Measurements from ENCODE around the gene PIP5K1A. TPM values are rescaled to one million over a fixed set of nuclear protein-coding genes. Genes with fewer than 3 reads are reported as not detected.

The PIP5K1A gene
- total RNA-seq, 1 donor from 2014 or later, result 41.8 TPM

GRCh38 chr1:151288502-151288901, 90.2 kb downstream of the PIP5K1A start:
- no peak for DNase-seq (ENCODE audit: low spot score)

GRCh38 chr1:151289080-151289935, 91.0 kb downstream of the PIP5K1A start:
- DNase-seq (ENCODE audit: low spot score), result no peak

- no peak for DNase-seq (ENCODE audit: low spot score)
Measured at GRCh38 chr1:151289991-151290708, 91.8 kb downstream of the PIP5K1A start.

DNA sequence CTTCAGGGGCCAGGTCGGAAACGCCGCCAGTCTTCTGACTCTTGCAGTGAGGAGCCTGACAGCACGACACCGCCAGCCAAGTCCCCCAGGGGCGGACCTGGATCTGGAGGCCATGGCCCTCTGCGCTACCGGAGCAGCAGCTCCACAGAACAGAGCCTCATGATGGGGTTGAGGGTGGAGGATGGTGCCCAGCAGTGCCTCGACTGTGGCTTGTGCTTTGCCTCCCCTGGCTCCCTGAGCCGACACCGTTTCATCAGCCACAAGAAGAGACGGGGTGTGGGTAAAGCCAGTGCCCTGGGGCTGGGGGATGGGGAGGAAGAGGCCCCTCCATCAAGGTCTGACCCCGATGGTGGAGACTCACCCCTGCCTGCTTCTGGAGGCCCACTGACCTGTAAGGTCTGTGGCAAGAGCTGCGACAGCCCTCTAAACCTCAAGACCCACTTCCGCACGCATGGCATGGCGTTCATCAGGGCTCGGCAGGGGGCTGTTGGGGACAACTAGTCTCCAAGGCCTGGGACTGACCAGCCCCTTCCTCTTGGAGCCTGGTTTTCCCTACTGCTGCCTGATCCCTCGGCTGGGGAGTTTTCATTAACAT, 92.5 kb downstream of the PIP5K1A start:
- no peak for DNase-seq (ENCODE audit: low spot score)

DNA sequence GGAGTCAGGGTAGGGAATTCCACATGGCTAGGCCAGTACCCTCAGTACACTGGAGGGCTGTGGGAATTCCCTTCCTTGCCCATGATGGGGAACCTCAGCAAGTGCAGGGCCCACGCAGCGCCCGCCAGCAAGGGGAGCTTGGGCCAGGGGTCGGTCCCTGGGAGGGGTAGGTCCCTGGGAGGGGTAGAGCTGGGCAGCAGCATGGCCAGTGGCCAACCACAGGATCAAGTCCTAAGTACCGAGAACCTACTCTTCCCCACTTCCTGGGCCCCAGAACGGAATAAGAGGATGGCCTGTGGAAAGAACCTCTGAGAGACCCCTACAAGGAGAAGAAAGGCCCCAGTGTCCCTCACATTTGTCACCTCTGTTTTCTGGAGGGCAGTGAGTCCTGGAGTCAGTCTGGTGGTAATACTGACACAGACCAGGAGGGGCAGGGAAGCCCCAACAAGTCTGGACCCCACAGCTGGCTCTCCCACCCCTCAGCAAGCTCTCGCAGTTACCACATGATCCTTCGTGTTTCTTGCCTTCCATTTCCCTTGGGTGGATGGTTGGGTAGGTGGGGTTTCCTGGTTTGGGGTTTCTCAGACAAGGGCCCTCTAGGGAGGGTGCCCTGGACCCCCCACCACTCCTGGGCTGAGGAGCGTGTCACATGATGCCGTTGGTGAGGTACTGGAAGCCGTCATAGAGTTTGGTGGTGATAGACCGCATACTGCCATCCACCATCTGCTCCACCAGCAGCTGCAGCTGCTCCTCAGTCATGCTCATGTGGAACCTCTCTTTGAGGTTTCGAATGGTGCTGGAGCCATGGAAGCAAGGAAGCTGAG, 94.1 kb downstream of the PIP5K1A start:
- DNase-seq (ENCODE audit: low spot score), result no peak

GRCh38 chr1:151293093-151293492, 94.7 kb downstream of the PIP5K1A start:
- no peak for DNase-seq (ENCODE audit: low spot score)

DNA sequence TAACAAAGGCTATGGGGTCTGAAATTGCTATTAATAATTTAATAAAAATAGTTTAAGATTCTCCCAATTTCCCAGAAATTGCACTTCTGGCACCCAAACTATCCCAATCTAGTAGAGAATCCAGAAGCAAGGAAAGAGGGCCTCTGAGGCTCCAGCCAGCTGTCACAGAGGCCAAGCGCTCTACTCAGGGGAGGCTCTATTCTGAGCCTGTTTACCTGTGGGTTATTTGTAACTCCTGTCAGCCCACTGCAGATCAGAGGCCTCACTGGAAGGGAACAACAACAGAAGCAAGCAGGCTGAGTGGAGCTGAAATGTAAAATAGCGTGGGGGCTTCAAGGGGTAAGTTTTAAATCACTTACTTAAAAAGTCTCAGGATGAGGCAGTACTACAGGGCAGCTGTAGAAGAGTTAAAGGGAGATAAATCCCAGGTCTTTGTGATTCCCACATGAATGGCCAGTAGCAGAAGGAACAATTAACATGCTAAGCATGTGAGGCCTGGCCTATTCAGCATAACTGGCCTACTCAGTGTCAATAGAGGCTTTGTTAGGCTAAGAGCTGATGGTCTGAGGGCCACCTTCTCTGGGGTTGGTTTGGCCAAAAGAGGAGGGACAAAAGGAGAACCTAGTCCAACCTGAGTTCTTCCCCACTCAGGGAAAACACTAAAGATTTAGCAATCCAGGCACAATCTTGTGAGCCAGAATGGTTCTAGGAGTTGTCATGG, 96.5 kb downstream of the PIP5K1A start:
- no peak for DNase-seq (ENCODE audit: low spot score)

Other genes starting within 250 kb of the PIP5K1A start
- 350 TPM for gene CERS2, start 223.7 kb upstream of the PIP5K1A start, total RNA-seq
- gene ANXA9, start 216.3 kb upstream of the PIP5K1A start, total RNA-seq, result 25.1 TPM
- 60.1 TPM for gene MINDY1, start 191.7 kb upstream of the PIP5K1A start, total RNA-seq
- 21.6 TPM for gene PRUNE1, start 190.1 kb upstream of the PIP5K1A start, total RNA-seq
- 0.66 TPM for gene BNIPL, start 162.0 kb upstream of the PIP5K1A start, total RNA-seq
- gene C1orf56, start 150.8 kb upstream of the PIP5K1A start, total RNA-seq, result 12.5 TPM
- 87.3 TPM for gene CDC42SE1, start 138.9 kb upstream of the PIP5K1A start, total RNA-seq
- gene MLLT11, start 138.2 kb upstream of the PIP5K1A start, total RNA-seq, result 3.6 TPM
- gene GABPB2, start 127.8 kb upstream of the PIP5K1A start, total RNA-seq, result 20.6 TPM
- 9.1 TPM for gene SEMA6C, start 51.9 kb upstream of the PIP5K1A start, total RNA-seq
- 4.6 TPM for gene TNFAIP8L2, start 41.9 kb upstream of the PIP5K1A start, total RNA-seq
- 11.5 TPM for gene LYSMD1, start 32.6 kb upstream of the PIP5K1A start, total RNA-seq
- gene SCNM1, start 32.4 kb upstream of the PIP5K1A start, total RNA-seq, result 36.4 TPM
- gene TMOD4, start 22.6 kb upstream of the PIP5K1A start, total RNA-seq, result 0.78 TPM
- 43.8 TPM for gene VPS72, start 8.4 kb upstream of the PIP5K1A start, total RNA-seq
- gene PSMD4, start 56.2 kb downstream of the PIP5K1A start, total RNA-seq, result 125 TPM
- 40.4 TPM for gene ZNF687, start 83.7 kb downstream of the PIP5K1A start, total RNA-seq
- 71.4 TPM for gene PI4KB, start 128.9 kb downstream of the PIP5K1A start, total RNA-seq
- gene RFX5, start 148.7 kb downstream of the PIP5K1A start, total RNA-seq, result 50.9 TPM
- 180 TPM for gene SELENBP1, start 174.2 kb downstream of the PIP5K1A start, total RNA-seq
- gene PSMB4, start 201.0 kb downstream of the PIP5K1A start, total RNA-seq, result 195 TPM